ENCODE data around the gene OR6X1.

DNA sequence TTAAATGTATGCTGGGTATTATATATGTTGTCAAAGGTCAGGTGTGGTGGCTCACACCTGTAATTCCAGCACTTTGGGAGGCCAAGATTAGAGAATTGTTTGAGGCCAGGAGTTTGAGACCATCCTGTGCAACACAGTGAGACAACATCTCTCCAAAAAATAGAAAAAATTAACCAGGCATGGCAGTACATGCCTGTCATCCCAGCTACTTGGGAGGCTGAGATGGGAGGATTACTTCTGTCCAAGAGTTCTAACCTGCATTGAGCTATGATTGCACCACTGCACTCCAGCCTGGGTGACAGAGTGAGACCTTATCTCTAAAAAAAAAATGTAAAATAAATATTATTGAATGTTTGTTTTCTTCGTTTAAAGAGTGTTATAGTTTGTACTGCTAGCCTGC is 11.3 kb upstream of the OR6X1 start:
- TF ChIP-seq, protein P1, sequence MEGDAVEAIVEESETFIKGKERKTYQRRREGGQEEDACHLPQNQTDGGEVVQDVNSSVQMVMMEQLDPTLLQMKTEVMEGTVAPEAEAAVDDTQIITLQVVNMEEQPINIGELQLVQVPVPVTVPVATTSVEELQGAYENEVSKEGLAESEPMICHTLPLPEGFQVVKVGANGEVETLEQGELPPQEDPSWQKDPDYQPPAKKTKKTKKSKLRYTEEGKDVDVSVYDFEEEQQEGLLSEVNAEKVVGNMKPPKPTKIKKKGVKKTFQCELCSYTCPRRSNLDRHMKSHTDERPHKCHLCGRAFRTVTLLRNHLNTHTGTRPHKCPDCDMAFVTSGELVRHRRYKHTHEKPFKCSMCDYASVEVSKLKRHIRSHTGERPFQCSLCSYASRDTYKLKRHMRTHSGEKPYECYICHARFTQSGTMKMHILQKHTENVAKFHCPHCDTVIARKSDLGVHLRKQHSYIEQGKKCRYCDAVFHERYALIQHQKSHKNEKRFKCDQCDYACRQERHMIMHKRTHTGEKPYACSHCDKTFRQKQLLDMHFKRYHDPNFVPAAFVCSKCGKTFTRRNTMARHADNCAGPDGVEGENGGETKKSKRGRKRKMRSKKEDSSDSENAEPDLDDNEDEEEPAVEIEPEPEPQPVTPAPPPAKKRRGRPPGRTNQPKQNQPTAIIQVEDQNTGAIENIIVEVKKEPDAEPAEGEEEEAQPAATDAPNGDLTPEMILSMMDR (conservative IDR thresholded peaks at IDR 0.05 in 1 of 2, IDR thresholded peaks at IDR 0.05 in 1 of 2; ENCODE audit: extremely low read depth in 1 of 2, insufficient read depth in 1 of 2, low read depth in 1 of 2, low read length in 2 of 2), result no peak
- TF ChIP-seq EZH2 (IDR thresholded peaks at IDR 0.05; ENCODE audit: borderline replicate concordance, low read length), result no peak

Measured in mammary epithelial cell (primary cell).